COLO668 (cell line): ENCODE results near the gene HIC2.
"Not testable (repeated sequence)": the region's sequence is repeated elsewhere in the genome, so short reads cannot be mapped to it uniquely, and the experiment has no call there.

ENCODE experiments used
- DNase-seq: peaks from one replicate; lab custom pipeline; 2025; ENCODE audit not compliant: unreplicated experiment; lab: John Stamatoyannopoulos, UW

Gene HIC2

DNA sequence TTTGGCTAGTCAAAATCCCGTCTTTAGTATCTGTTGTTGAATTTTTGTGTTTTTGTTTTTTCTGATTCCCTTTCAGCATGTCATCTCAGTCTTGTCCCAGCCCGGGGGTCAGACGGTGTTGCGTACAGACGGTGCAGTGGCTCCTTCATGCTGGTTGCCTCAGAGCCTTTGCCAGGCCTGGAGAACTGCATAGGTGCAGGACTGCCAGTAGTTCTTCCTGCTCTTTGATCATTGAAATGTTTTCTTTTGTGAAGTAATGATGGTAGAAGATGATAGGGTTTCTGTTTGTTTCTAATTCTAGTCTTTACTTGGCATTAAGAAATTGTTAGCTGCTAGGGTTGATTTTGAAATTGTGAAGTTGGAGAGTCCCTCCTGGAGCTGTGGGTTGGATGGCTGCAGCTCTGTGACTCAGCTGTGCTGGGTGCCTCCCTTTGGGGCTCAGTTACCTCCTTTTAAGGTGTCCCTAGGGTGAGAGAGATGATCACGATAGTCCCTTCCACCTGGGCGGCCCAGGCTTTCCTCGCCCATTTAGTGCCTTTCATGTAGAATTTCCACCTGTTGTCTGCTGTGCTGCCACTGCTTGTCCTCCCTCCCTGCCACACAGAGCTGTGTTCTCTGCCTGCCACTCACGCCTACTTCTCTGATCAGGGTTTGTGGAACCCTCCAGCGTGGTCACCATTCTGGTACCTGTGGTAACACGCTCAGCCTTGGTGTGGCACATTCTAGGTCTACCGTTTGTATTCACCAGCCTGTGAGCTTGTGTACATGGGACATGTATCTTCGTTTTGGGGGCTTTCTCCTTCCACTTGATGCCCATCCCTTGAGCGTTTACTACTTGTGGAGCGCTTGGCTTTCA is 17.4 kb downstream of the HIC2 start:
- DNase-seq = not testable (repeated sequence)

DNA sequence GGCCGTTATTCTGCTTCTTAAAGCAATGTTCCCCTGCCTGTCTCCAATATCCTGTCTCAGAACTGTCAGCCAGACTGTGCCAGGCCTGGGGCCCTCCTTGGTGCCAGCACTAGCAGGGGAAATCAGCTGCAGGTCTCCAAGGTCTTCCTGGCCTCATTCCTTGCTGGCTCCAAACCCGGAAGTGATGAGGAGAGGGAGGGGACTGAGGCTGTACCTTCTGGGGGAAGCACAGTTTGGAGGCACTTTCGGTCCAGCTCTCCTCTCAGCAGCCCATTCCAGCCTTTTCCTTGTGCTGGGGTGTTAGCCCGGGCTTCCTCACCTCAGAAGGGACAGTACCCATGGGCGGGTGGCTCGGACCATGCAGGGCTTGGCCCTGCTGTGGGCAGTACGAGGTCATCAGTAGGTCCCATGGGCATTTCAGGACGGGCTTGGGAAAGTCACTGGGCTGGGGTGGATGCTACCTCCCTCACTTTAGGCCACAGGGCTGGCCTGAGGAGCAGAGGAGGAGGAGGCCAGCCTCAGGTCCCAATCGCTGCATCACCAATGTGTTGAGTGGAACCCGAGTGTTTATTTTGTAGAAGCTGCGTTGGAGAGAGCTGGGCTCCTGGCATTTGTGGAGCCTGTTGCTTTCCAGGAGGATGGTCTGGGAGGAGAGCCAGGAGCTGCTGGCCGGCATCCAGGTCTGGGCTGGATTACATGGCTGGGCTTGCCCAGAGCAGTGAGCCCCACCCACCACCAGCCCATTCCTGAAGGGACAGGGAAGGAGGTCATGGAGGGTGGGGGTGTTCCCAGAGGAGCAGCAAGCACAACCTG is 19.0 kb downstream of the HIC2 start:
- DNase-seq = not testable (repeated sequence)

DNA sequence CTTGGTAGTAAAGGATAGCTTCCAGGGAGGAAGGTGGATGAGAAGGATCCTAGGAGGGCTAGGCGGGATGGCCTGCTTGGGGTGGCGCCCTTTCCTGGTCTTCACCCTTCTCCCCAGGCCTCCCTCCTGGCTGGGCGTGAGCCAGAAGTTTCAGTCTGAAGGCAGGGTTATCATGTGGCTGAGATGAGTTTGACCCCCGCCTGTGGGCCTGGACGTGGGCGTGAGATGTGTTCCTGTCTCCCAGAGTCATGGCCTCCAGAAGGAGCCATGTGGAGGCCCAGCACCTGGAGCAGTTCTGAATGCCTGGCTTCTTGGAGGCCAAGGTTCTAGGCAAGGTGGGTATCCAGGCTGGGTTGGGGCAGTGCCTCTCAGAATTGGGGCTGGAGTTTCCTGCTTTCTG is 20.8 kb downstream of the HIC2 start:
- DNase-seq = not testable (repeated sequence)

DNA sequence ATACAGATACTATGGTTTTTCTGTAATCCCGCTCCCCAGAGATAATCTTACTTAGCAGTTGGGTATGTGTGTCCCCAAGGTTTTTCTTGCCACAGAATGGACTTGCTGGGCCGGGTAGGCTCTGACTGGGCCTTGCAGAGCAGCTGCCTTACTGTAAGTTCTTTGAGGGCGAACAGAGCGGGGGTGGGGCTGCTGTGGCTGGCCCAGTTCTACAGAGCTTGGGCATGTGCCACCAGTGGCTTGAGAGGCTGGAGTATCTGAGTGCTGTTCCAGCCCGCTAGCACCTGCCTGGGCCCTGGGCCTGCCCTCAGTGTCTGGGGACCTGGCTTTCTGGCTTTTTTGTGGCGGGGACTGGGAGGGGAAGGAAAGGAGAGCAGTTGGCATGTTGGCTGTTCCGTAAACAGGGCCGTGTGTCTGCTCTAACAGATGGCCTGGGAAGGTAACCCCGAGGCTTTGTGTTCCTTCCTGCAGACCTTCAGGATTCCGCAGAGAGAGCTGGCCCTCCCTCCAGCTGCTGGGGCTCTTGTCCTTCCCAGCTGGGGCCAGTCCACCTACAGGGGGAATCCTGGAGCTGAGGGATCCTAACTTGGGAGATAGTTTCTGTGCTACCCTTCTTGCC is 23.0 kb downstream of the HIC2 start:
- not testable (repeated sequence) for DNase-seq

DNA sequence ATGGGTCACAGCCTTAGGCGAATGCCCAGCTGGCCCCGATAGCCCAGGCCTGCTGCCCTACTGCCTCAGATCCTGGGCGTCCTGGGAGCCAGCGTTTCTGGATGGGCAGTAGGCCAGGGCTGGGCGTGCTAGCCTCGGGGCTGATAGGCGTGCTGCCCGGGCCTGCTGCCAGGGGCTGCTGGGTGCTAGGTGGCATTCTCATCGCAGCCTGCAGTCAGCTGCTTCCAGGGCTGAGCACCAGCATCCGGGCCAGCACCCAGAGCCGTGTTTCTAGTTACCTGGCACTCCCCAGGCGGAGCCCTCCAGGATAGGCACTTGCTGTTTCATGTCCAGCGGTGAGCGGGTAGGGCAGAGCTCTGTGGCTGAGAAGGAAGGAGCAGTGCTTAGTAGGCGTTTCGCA is 23.5 kb downstream of the HIC2 start:
- not testable (repeated sequence) for DNase-seq

DNA sequence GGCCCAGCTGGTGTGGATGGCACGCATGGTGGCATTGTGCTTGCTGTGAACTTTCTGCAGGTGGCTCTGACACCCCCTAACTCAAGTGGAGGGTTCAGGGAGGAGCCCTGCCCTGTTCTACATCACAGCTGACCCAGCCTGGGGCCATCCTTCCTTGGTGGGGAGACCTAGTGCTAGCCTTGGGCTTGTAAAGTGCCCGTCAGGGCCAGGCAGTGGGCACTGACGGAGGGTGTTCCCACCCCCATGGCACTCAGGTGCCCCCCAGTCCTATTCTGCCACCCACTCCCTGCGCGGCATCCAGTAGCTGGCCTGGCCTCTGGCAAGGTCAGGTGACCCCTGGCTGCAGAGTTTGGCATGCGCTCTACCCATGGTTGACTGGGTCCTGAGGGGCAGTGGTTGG is 24.0 kb downstream of the HIC2 start:
- not testable (repeated sequence) for DNase-seq

DNA sequence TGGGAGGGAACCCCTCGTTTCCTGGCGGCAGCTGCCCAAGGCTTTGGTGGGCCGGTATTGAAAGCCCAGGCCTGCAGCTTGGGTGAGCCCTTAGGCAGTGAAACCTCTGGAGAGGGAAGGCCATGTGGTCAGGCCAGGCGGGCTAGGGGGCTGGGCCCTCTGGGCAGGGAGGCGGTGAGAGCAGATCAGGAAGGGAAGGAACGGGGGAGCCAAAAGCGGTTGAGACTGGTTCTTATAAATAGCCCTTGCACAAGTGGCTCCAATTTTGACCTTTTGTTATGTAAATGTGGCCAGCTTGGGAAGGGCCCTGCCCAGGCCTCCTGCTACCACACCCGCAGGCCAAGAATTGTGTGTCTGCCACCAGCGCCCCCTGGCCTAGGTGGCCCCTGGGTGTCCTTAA is 25.0 kb downstream of the HIC2 start:
- DNase-seq = not testable (repeated sequence)

DNA sequence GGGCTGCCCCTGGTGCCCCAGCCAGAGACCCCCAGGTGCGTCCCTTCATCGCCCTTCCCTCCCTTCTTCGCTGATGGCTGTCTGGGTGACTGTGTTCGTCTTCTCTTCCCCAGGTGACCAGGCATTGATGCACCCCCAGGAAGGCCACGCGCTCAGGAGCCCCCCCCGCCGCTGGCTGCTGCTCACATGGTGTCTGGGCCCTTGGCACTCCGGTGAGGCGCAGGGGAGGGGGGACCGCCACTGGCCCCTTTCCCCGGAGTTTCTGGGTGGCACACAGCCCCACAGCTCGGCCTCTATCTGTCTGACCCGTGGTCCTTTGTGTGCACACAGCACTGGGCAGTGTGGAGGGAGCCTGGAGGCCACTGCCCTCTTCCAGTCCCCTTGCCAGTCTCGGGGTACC is 25.5 kb downstream of the HIC2 start:
- not testable (repeated sequence) for DNase-seq

DNA sequence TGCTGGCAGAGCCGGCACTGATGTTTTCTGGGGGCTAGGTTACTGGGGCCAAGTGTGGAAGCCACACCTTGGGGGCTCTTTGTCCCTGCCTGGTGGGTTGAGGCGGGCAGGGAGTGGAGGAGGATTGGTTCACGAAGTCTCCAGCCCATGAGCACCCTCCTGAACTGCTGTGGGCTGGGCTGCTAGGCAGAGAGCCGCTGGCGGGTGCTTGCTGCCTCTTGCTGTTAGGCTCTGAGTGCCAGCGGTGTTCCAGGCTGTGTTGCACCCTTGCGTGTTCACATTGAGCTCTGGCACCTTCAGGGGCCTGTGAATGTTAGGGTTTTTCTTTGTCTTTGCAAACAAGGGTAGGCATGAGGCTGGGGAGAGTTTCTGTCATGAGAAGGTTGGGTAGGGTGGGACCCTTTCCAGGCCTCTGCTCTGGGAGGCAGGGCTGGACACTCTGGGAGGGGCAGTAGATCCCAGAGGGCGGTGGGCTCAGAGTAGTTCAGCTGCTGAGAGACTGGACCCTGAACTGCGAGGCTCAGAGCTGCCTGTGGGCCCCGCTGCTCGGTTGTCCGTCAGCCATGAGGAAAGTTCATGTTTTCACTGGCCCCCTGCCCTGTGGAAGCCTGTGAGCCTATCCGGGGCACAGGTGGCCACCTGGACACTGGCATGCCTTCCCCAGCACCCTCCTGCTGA is 26.0 kb downstream of the HIC2 start:
- DNase-seq = no peak

DNA sequence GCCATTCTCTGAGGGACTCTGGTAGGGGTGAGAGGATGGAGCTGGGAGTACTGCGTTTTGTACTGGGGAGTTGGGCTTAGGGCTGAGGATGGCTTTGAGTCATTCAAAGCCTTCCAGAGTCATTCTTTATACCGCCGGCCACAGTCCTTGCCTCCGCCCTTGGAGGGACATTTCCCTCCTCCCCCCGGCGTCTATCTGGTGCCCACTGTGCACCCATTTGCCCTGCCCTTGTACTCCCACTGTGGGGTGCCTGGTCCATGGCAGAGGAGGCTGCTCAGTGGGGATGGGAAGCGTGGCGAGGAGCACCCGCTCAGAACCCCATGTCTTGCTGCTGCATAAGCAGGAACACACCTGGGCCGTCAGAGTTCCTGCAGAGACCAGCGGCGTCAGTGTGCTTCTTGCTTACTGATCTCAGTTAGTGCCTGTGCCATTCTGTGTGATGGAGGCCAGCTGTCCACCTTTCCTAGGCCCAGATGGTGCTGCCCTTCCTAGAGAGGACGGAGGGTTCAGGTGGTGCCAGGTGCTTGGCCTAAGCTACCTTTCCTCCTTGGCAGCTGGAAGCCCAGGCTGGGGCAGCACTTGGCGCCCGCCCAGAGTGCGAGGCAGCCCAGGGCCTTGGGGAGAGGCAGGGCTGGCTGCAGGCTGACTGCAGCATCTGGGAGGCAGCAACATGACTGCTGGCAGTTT is 26.7 kb downstream of the HIC2 start:
- DNase-seq = no peak

DNA sequence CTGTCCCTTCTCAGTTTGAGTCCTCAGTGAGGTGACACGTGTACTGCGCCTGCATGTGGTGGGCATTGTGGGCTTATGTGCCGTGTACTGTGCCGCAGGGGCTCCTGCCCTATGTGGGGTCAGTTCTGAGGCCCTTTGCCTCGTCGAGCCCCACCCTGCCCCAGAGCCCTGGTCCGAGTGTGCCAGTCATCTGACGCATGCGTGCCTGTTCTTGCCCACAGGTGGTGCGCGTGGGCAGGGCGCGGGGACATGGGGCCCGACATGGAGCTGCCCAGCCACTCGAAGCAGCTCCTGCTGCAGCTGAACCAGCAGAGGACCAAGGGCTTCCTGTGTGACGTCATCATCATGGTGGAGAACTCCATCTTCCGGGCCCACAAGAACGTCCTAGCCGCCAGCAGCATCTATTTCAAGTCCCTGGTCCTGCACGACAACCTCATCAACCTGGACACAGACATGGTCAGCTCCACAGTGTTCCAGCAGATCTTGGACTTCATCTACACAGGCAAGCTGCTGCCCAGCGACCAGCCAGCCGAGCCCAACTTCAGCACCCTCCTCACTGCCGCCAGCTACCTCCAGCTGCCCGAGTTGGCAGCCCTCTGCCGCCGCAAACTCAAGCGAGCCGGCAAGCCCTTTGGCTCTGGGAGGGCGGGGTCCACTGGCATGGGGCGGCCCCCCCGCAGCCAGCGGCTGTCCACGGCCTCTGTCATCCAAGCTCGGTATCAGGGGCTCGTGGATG is 27.7 kb downstream of the HIC2 start:
- DNase-seq = no peak

DNA sequence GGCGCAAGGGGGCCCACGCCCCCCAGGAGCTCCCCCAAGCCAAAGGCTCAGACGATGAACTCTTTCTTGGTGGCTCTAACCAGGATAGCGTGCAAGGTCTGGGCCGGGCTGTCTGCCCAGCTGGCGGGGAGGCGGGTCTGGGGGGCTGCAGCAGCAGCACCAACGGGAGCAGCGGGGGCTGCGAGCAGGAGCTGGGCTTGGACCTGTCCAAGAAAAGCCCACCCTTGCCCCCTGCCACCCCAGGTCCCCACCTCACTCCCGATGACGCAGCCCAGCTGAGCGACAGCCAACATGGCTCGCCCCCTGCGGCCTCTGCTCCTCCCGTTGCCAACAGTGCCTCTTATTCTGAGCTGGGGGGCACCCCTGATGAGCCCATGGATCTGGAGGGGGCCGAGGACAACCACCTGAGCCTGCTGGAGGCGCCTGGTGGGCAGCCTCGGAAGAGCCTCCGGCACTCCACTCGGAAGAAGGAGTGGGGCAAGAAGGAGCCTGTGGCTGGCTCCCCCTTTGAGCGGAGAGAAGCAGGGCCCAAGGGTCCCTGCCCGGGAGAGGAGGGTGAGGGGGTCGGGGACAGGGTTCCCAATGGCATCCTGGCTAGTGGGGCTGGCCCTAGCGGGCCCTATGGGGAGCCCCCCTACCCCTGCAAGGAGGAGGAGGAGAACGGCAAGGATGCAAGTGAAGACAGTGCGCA is 28.4 kb downstream of the HIC2 start:
- no peak for DNase-seq

DNA sequence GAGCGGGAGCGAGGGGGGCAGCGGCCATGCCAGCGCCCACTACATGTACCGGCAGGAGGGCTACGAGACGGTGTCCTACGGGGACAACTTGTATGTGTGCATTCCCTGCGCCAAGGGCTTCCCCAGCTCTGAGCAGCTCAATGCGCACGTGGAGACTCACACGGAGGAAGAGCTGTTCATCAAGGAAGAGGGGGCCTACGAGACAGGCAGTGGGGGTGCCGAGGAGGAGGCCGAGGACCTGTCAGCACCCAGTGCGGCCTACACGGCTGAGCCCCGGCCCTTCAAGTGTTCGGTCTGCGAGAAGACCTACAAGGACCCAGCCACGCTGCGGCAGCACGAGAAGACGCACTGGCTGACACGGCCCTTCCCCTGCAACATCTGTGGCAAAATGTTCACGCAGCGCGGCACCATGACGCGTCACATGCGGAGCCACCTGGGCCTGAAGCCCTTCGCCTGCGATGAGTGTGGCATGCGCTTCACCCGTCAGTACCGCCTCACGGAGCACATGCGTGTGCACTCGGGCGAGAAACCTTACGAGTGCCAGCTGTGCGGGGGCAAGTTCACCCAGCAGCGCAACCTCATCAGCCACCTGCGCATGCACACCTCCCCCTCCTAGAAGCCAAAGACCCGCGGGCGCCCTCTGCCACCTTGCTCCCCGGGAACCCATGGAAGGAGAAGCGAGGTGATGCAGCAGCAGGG is 29.1 kb downstream of the HIC2 start:
- DNase-seq = no peak

DNA sequence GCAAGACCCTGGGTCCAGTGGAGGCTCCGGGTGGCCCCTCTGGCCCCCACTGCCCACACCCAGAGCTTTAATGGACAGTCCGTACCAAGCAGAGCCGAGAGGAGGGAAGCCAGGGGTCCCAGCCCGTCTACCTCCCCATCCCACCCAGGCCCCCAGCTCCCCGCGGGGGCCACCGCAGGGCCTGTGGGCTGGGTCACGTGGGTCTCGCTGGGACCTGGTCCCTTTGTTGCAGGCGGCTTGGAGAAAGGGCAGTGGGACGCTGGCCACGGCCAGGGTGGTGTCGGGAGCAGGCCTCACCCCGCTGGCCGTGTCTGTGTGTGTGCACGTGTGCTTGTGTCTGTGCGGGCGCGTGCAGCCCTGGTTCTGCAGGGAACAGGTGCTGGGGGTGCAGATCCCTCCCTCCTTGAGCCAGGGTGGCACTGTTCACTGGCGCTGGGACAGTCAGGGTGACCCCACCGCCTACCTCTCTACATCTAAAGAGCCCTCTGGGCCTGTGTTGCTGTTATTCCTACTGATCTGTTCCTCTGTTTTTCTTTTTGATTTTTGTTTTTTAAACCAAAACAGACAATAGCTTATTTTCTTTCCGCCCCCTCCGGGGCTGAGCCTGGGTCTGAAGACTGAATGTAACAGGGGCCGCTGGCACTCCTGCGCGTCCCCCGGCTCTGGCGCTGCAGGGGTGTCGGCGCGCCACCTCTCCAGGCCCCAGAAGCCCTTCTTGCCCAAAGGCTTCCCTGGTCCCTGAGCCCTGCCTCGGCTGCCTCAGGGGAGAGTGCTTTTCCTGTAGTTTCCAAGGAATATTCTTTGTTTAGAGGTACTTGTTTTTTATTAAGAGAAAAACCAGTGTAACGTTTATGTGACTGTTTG is 29.9 kb downstream of the HIC2 start:
- DNase-seq = no peak

DNA sequence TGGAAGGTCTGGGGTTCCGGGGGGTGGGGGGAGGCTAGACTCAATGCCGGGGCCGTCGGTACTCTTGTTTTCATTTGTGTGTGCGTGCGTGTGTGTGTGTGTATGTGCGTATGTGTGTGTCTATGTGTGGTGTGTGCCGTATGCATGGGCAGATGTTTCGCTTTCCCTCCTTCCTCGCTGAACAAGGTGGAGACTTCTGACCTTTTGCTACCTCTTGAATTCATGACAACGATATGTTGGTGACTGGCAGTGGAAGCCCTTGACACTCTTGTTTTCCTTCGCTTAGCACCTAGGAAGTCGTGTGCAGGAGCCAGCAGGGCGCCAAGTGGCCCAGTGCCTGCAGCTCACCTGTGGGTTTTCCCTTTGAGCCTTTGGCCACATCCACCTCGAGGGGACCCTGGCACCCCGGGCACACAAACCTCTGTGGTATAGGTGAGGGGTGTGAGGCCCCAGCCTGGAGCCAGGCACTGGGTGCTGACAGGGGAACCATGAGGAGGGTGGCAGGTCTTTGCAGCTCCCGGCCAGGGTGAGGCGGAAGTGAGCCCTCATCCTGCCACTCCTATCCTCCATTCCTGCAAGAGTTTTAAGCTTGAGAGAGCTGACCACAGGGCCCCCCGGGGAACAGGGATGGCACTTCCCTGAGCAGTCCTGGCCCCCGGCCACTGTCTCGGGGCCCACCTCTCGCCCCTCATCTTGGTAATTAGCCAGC is 30.7 kb downstream of the HIC2 start:
- DNase-seq = no peak

DNA sequence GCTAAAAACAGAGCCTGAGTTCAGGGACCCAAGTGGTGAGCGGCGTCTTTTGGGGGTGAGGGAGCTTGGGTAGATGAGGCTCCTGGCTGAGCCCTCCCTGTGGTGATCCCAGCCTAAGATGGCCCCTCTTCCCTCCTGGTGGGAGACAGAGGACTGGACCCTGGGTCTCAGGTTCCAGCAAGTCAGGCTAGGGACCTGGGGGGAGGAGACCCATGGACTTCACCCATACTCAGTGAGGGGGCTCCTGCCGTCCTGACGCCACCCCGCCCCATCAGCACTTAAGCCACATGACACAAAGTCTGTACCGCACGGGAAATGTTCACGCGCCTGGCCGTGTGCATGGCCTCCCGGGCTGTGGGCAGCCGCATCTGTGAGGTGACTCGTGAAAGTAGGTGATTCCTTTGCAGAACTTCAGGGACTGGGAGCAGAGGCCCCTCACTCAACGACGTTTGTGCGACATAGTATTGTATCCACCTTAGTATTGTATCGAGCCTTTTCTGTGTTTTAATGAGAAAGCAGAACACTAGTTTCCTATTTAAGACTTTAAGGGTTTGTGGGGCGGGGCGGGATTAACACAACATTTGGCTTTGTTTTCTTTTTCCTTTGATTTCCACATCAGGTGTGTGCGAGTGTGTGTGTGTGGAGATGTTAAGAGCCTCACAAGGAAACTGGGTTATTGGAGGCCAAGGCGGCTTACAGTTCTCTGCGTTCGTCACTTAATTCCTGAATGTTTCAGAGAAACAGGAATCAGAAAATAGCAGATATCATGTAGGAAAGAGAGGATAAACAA is 31.7 kb downstream of the HIC2 start:
- DNase-seq = no peak
